Fibroblast of pulmonary artery (primary cell): ENCODE data around the gene C1orf198.

Experiments
- DNase-seq: peaks from one replicate; pipeline ENCODE4 v3.0.0-alpha.2; 2010; ENCODE audit warnings: low read depth
- H3K4me3 ChIP-seq: replicated peaks from 2 replicates; pipeline ENCODE4 v1.5.1; 2011; ENCODE audit warnings: low read depth, mild to moderate bottlenecking, control low read depth, low read length, moderate library complexity
- TF ChIP-seq, protein P1 (sequence below): IDR thresholded peaks from 2 replicates; pipeline ENCODE4 v1.5.1; 2011; ENCODE audit warnings: mild to moderate bottlenecking, control low read depth, low read length, inconsistent platforms; ENCODE audit errors: missing control alignments

C1orf198 gene

DNA sequence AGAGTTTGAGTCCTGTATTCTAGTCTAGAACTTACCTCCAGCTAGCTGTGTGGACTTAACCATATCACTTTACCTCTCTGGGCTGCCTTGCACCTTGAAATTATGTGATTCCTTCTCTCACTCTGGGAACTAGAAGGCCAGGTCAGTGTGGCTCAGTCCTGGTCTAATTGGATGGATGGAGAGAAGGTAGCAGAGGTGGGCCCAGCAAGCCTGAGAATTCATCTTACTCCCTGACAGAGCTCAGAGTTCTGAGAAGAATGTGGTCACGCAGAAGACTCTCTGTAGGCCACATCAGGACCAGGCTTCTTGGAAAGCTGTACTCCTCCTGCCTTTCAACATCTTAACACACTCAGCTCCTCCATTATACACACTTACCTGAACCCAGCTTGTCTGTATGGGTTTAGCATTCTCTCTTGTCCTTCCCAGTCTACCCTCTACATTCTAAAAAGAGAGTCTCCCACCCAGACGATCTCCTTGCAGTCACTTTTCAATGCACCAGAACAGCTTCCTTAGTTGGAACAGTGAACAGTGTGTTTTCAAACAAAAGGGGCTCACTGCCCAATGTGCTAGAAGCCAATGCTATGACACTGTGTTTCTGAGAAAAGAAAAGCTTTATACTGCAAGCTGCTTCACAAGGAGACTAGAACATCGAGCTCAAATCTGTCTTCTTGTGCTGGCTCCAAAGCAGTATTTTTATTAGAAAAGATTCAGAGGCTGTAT is 60.6 kb downstream of the C1orf198 start:
- no peak for DNase-seq
- no peak overlapping the region for H3K4me3 ChIP-seq
- TF ChIP-seq, protein P1, sequence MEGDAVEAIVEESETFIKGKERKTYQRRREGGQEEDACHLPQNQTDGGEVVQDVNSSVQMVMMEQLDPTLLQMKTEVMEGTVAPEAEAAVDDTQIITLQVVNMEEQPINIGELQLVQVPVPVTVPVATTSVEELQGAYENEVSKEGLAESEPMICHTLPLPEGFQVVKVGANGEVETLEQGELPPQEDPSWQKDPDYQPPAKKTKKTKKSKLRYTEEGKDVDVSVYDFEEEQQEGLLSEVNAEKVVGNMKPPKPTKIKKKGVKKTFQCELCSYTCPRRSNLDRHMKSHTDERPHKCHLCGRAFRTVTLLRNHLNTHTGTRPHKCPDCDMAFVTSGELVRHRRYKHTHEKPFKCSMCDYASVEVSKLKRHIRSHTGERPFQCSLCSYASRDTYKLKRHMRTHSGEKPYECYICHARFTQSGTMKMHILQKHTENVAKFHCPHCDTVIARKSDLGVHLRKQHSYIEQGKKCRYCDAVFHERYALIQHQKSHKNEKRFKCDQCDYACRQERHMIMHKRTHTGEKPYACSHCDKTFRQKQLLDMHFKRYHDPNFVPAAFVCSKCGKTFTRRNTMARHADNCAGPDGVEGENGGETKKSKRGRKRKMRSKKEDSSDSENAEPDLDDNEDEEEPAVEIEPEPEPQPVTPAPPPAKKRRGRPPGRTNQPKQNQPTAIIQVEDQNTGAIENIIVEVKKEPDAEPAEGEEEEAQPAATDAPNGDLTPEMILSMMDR, result no peak

DNA sequence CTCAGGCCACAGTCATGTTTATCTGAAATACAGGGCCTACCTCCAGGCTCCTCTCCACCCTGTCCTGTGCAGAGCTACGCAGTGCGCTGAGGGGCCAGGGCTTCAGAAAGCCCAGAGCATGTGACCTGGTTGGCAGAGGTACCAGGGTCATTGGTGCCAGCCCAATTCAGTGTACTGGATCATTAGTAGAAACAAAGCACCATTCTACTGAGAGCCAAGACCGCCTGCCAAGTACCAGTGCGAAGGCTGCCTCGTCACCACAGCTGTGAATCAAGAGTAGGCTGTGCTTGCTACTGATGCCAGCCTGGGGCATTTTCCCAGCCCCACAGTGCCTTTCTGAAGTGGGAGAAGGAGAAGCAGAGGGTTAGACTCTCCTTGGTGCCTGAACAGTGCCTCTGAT is 61.3 kb downstream of the C1orf198 start:
- no peak for DNase-seq
- TF ChIP-seq, protein P1, result no peak

DNA sequence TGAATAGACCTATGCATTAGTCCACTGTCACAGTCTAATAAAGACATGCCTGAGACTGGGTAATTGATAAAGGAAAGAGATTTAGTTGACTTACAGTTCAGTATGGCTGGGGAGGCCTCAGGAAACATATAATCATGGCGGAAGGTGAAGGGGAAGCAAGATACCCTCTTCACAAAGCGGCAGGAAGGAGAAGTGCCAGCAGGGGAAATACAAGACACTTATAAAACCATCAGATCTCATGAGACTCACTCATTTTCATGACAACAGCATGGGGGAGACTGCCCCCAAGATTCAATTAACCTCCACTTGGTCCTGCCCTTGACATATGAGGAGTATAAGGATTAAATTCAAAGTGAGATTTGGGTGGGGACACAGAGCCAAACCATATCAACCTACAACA is 61.8 kb downstream of the C1orf198 start:
- no peak overlapping the region for H3K4me3 ChIP-seq
- TF ChIP-seq, protein P1, result no peak
- DNase-seq, result no peak

More for the DNA sequence above, 61.3 kb downstream of the C1orf198 start:
- no peak overlapping the region for H3K4me3 ChIP-seq

DNA sequence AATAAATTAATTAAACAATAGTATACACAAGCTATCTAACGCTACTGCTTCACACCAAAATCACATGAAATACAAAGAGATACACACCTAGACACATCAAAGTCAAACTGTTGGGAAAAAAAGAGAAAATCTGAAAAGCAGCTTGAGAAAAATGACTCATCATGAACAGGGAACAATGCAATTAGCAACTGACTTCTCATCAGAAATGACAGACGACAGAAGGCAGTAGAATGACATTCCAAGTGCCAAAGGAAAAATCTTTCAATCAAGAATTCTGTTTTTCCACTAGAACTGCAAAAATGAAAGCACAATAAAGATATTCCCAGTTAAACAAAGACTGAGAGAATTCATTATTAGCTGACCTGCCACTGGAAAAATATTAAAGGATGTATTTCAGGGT is 63.9 kb downstream of the C1orf198 start:
- TF ChIP-seq, protein P1, result no peak
- H3K4me3 ChIP-seq, result no peak overlapping the region
- no peak for DNase-seq

DNA sequence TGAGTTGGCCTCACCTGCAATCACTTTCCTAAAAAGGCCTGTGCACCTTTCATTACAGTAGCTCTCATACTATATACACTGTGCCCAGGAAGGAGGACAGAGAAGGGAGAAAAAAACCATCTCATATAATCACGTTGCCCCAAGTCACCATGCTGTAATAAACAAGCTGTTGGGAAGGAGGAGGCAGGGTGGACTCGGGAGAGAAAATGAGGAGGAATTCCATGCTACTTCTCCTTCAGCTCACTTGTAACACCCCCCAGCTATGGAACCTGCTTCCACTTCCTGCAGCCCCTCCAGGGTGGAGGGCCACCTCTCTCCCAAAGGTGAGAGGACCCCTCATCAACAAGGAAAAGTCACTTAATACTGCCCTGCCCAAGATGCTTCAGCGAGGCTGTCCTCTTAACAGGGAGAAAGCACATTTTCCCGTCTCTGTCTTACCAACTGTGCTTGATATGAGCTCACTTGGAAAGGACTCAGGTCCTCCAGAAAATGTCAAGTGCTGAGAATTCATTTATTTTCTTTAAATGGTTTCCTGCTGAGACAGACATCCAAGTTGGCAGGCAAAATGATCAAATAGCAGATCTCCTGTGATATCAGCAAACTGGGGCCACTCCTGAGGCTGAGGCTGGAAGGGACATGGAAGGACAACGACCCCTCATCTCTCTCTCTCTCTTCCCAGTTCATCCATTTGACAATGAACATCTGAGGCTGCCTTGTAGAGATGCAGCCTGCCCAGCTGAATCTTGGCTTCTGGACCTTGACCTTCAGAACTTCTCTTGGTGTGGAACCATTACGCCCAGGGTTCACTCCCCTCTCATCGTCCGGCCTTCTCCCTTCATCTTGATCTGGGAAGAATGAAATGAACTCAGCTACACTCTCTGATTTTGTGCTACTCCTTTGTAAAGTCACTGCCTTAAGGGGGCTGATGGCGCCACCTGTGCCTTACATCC is 67.2 kb downstream of the C1orf198 start:
- TF ChIP-seq, protein P1, result no peak
- H3K4me3 ChIP-seq, result no peak overlapping the region
- DNase-seq, result no peak

DNA sequence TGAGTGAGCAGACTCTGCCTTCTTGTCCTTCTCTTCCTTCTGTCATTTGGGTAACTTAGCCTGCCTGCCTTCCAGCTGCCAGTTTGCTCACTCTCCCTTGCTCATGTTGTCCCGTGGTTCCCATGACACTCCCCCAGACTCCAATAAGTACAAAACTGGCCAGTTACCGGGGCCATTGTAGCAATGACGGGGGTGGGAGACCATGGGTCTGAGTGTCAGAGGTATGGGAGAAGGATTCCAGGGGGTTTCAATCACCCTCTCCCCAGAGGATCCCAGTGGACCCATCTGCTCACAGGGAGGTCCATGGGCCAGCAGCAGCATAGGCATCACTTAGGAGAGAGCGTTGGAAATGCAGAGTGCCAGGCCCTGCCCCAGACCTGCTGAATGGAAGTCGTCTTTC is 69.8 kb downstream of the C1orf198 start:
- H3K4me3 ChIP-seq, result no peak overlapping the region
- TF ChIP-seq, protein P1, result no peak
- no peak for DNase-seq
